GM21529 (cell line): Measurements from ENCODE around the gene STRADB.
"Not testable (repeated sequence)": the region's sequence is repeated elsewhere in the genome, so short reads cannot be mapped to it uniquely, and the experiment has no call there.

Experiments used
- ATAC-seq: cut with Tn5 transposase; IDR thresholded peaks from one replicate; pipeline ENCODE4 v1.9.1; 2021; ENCODE audit not compliant: unreplicated experiment

Gene STRADB

DNA sequence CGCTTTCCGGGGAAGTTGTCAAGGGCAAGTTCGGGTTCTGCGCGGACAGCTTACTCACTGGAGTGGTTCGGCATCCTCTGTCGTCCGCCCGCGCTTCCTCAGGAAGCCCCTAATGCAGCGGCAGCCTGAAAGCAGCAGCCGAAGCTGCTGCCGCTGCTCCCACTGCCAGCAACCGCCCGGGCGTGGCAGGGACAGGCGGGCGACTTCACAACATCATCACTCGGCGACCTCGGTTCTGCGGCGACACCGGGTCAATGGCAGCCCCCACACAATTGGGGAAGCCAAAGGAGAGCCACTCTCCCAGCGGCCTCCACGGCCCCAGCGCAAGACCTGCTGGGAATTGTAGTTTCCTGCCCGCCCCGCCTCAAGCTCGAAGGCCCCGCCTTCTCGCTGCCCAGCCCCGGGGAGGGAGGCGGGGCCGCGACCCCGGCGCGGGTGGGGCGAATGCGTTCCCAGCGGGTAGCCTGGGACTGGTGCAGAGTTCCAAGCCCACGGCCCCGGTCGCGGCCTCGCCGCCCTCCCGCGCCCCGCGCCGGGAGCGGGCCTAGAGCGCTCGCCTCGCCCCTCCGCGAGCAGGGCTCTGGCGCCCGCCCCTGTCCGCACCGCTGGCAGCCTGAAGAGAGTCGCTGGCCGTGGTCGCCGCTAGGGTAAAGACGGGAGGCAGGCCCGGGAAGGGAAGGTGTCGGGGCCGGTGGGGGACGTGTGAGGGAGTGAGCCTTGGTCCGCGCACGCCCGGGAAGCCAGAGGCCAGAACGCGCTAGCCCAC, at the start of gene STRADB, which contains the start of gene TRAK2:
Gene STRADB (plus strand): TSS at position 449 of the 766 bp plus-strand sequence. CDS start 3,101 bp downstream, outside the sequence.
Gene TRAK2 (minus strand): TSS at position 167 of the 766 bp plus-strand sequence. CDS start 30,951 bp downstream, outside the sequence.
- peak; percentile 94 for ATAC-seq

GRCh38 chr2:201401815-201402214, 49.7 kb upstream of the STRADB start:
- ATAC-seq: no peak

- ATAC-seq: no peak
These were observed 48.6 kb upstream of the STRADB start for GRCh38 chr2:201402651-201403562.

DNA sequence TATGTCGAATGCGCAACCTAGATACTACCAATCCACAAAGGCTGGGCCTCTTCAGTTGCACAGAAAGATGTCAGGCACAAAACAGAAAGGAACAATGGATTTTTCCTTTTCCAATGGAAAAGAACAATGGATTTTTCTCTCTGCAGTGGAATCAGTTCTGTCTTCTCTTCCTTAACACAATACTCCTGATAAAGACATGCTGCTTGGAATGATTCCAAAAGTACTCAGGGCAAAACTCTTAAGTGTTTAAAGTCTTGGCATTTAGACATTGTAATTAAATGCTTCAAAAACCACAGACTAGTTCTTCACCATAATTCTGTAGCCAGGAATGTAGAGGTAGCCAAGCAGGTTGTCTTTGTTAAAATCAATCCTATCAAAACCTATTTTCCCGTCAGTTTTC, 47.7 kb upstream of the STRADB start:
- ATAC-seq: no peak

- ATAC-seq: no peak
These were observed 46.8 kb upstream of the STRADB start for GRCh38 chr2:201404699-201405280.

GRCh38 chr2:201406077-201406662, 45.4 kb upstream of the STRADB start:
- ATAC-seq: no peak

- no peak for ATAC-seq
These were observed 44.3 kb upstream of the STRADB start for GRCh38 chr2:201407265-201407664.

DNA sequence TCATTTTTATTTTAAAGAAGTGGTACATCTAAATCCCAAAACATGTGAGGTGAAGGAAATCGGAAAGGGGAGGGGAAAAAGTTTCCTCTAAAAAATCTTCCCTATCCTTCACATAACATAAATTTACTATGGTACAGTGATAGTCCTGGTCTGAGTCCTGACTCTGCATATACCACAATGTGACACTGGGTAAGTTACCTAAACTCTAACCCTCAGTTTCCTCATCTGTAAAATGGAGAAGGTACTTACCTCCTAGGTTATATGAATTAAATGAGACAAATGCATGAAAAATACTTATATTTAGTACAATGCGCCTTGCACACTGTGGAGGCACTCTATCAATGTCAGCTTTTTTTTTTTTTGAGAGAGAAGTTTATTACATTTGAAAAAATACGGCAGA, 42.6 kb upstream of the STRADB start:
- no peak for ATAC-seq

DNA sequence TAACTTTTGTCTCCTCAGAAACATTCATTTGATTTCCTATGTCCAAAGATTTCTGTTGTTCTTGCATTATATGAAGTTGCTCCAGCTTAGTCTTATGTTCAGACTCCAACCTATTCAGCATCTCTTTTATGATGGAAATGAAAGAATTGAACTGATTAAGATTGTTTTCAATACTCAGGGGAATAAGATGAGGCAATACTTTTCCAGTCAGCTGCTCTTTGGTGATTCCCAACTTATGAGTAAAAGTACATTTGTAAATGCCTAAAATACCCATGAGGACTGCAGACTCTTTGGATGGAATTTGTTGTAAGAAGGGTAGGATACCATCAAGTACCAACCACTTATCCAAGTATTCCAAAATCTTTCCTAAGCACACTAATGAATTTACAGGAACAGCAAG, 40.1 kb upstream of the STRADB start:
- no peak for ATAC-seq

DNA sequence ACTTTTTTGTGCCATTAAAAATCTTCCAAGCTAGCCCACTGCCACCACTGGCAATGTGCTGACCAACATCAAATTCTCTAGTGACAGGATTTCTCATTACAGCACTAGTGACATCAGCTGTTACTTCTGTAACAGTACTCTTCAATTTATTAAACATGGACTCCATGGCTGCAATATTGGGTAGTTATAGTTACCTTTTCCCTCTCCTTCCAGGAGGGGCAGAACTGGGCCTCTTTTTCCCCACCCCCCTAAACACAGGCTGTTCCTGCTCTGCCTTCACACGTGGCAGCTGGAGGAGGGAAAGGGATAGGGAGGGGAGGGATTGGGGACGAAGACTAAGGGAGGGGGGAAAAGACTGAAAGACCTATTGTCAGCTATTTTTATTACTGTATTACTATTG, 38.4 kb upstream of the STRADB start:
- no peak for ATAC-seq

GRCh38 chr2:201413552-201413951, 38.0 kb upstream of the STRADB start:
- ATAC-seq: no peak

DNA sequence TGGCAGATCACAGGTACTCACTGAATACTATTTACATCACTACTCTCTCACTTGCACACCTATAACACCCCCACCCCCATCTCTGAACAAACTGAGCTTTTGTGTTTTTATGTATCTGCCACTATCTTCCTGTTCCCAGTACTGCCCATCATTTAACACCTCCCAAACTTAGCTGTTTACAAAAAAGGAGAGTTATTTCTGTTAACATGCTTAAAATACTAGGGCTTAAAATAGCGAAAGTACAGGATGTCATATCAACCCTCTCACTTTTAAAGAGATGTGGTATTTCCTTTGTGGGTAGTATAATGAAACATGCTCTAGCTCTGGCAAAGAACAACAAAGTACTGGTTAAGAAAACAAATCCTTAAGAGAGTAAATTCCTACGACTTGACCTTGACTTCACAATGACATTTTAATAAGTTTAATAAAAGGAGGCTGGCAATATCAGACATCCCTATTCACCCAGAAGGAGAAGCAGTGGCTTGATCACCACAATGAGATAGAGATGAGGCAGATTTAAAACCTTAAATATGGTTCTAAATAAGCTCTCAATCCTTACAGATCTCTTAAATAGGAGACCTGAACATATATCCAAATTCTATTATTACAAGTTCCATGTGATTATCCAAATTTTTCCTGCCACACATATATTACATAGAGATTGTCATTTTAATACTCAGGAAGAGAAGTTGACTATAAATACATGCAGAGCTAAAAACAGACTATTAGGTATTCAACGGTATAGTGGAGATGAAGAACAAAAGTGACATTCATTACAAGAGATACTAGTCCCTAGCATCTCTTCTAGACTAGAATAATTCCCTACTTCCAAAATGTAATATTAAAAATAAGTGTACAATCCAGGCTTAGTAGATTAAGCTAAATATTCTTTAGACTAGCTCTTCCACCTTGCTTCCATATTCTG, 37.2 kb upstream of the STRADB start:
- ATAC-seq: peak; percentile 92

GRCh38 chr2:201415149-201415548, 36.4 kb upstream of the STRADB start:
- no peak for ATAC-seq

GRCh38 chr2:201419057-201419635, 32.4 kb upstream of the STRADB start:
- no peak for ATAC-seq

DNA sequence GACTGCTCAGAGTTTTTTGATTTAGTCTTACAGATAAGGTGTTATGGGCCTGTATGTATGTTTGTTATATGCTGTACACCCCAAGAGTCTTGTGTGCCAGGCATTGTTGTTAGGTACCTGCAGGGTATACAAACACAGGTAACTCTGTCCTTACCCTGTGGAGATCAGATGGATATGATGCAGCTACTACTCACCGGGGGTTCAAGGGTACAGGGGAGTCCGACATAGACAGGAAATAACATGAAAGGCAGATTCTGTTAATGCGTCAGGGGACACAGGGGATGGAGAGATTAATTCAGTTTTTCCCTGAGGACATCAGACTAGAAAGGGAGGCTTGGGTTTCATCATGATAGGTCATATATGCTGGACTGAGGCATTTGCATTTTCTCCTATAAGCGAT, 31.6 kb upstream of the STRADB start:
- no peak for ATAC-seq

- no peak for ATAC-seq
These were observed 31.0 kb upstream of the STRADB start for GRCh38 chr2:201420442-201421113.

GRCh38 chr2:201425952-201426351, 25.6 kb upstream of the STRADB start:
- ATAC-seq: no peak

- ATAC-seq: not testable (repeated sequence)
These were observed 23.2 kb upstream of the STRADB start for GRCh38 chr2:201428366-201428765.

DNA sequence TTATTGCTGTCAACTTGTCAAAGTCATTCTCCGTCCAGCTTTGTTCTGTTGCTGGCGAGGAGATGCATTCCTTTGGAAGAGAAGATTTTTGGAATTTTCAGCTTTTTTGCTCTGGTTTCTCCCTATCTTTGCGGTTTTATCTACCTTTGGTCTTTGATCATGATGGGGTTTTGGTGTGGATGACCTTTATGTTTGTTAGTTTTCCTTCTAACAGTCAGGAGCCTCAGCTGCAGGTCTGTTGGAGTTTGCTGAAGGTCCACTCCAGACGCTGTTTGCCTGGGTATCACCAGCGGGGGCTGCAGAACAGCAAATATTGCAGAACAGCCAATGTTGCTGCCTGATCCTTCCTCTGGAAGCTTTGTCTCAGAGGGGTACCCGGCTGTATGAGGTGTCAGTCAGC, 21.7 kb upstream of the STRADB start:
- ATAC-seq: not testable (repeated sequence)
